MV-4-11 (cell line): ENCODE measurements around the gene VPS51.
A peak's percentile ranks its signal among the peaks of the same experiment; 100 is the strongest.

ENCODE experiments used
- DNase-seq: peaks from one replicate; lab custom pipeline; 2025; lab: John Stamatoyannopoulos, UW

The VPS51 gene

DNA sequence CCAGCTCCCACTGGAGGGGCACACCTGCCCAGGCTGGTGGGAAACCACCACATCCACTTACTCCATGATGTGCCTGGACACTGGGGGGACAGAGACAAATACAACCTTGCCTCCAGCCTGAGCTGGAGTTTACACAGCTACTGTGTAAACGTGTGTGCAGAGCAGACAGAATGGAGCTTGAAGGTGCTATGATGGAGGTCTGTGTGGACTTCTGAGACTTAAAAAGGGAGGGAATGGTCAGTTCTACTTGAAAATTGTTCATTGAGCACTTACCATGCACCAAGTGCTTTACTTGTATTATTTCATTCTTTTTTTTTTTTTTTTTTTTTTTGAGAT lies 23.4 kb upstream of the VPS51 start:
- no peak for DNase-seq

- no peak for DNase-seq
Measured at GRCh38 chr11:65077451-65077850, 18.6 kb upstream of the VPS51 start.

DNA sequence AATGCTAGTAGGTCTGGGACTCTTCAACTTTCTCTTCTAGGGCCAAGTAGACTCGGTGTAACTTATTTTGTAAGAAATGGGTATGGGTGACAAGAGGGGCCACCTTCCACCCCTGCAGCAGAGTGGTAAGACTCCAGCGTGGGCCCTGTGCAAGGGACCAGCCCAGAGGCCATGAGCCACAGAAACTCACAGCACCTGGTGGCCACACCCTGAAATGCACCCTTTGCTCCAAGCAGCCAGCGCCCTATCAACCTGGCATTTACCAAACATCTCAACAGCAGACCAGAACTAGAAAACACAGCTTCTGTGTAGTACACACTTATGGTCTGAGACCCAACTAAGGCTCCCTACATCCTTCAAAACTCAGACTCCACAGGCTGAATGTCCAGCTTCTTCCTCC lies 17.9 kb upstream of the VPS51 start:
- peak; percentile 27 for DNase-seq

GRCh38 chr11:65078786-65079342 lies 17.1 kb upstream of the VPS51 start:
- DNase-seq: no peak

DNA sequence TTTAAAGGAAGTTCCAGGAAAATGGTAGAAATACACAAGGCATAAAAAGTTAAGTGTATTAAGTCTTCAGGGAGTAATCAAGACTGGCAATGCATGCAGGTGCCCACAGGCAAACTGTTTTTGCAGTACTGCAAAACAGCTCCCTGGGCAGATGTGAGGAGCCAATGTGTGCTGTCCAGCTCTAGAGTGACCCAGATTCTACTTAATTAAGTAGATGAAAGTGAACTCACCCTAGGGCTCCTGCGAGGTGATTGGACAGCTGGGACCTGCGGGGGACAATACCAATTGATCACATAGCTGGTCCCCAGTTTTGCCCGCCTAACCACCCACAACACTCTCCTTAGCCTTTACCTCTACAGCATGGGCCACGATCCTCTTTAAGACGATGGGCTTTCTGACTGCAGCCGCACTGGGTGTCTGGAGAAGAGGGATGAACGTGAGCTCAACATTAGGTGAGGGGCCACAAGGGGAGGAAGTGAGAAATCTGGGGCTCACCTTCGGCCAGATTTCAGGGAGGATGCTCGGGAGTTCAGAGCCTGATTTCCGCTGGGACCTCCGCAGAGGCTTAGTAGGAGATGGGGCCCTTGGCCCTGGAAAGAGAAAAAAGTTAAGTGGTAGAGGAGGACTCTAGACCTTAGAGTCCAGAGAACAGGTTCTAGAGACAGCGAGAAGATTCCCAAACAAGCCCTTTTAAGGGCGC lies 12.7 kb upstream of the VPS51 start:
- no peak for DNase-seq

GRCh38 chr11:65083834-65084597 lies 12.0 kb upstream of the VPS51 start, which contains the start of the genes CDCA5 and ZFPL1:
Gene CDCA5, minus strand, starts transcription at chr11:65084040. Its CDS starts 62 bp downstream, at chr11:65083978.
Gene ZFPL1, plus strand, starts transcription at chr11:65084222. Its CDS starts 477 bp downstream, at chr11:65084699.
- DNase-seq: peak; percentile 92

GRCh38 chr11:65084598-65085375 lies 11.2 kb upstream of the VPS51 start:
- DNase-seq: no peak

- peak; percentile 7 for DNase-seq
Measured at GRCh38 chr11:65085446-65085845, 10.6 kb upstream of the VPS51 start.

DNA sequence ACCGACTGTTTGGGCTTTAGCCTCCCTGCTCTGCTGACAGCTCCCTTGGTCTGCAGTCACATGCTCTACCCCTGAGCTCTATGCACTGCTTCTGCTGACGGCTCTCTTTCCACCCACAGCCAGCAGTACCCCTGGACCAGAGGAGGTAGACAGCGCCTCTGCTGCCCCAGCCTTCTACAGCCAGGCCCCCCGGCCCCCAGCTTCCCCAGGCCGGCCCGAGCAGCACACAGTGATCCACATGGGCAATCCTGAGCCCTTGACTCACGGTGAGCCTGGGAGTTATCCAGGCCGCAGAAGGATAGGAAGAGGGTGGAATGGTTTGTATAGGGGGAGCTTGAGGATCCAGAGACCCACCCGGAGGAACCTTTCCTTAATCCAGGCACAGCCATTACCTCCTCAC lies 9.2 kb upstream of the VPS51 start:
- no peak for DNase-seq

DNA sequence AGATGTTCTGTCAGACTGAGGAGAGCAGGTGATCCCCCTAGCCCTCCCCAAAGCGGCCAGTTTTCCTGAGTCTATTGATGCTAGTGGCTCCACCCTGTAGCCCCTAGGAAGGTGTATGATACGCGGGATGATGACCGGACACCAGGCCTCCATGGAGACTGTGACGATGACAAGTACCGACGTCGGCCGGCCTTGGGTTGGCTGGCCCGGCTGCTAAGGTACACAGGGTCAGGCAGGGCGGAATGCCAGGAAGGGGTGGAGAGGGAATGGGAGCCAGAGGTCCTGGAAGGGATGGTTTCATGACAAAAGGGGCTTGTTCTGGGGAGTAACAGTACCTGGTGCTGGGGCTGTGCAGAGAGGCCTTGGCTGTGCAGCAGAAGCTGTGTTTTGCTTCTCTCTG lies 8.8 kb upstream of the VPS51 start:
- no peak for DNase-seq

DNA sequence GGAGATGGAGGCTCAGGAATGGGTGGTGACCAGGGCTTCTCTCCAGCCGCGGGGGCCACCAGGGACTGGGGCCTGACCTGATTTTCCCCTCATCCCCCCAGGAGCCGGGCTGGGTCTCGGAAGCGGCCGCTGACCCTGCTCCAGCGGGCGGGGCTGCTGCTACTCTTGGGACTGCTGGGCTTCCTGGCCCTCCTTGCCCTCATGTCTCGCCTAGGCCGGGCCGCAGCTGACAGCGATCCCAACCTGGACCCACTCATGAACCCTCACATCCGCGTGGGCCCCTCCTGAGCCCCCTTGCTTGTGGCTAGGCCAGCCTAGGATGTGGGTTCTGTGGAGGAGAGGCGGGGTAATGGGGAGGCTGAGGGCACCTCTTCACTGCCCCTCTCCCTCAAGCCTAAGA lies 8.2 kb upstream of the VPS51 start:
- DNase-seq: no peak

DNA sequence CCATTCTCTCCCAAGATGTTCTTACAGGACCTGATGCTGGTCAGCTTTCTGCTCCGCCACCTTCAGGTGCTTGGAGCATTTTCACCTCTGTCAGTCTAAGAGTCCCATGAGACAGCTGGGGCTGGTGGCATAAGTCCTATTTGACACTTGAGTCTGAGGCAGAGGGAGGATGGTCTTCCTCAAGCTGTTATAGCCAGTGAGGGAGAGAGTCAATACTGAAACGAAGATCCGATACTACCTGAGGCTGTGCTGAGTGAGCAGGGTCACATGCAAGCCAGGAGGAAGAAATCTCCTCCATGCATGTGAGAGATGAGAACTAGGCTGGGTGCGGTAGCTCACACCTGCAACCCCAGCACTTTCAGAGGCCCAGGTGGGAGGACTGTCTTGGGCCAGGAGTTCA lies 6.4 kb upstream of the VPS51 start:
- no peak for DNase-seq

DNA sequence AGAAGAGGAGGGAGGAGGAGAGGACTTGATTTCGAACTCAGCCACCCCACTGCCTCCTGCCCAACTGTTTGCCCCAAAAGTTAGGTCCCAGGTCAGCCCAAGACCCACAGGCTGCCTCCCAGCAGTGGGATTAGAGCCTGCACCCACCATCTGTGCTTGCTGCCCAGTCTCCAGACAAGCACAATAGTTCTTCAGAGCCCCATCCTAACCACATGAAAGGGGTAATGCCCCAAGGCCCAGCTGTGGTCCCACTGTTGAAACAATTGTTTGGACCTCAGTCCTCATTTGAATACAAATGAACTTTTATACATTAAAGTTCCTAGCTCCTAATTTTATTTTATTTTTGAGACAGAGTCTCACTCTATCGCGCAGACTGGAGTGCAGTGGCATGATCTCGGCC lies 5.4 kb upstream of the VPS51 start:
- DNase-seq: no peak

GRCh38 chr11:65095427-65095826 lies 587 bp upstream of the VPS51 start:
- DNase-seq: no peak

- no peak for DNase-seq
Measured at GRCh38 chr11:65096926-65097325, 912 bp downstream of the VPS51 start.

DNA sequence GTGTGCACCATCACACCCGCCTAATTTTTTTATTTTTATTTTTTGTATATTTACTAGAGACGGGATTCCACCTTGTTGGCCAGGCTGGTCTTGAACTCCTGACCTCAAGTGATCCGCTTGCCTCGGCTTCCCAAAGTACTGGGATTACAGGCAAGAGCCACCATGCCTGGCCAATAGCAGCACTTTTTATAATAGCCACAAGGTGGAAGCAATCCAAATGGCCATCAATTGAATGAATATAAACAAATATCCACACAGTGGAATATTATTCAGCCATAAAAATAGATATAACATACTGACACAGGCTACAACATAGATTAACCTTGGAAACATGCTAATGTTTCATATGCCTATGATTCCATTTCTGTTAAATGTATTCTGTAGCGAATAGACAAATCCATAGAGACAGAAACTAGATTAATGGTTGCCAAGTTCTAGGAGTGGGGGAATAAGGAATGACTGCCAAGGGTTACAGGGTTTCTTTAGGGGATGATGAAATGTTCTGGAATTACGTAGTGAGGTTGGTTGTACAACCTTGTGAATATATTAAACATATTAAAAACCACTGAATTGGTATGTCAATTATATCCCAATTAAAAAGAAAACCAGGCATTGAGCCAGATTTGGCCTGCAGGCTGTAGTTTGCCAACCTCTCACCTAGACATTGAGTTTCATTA lies 4.8 kb downstream of the VPS51 start:
- DNase-seq: no peak

DNA sequence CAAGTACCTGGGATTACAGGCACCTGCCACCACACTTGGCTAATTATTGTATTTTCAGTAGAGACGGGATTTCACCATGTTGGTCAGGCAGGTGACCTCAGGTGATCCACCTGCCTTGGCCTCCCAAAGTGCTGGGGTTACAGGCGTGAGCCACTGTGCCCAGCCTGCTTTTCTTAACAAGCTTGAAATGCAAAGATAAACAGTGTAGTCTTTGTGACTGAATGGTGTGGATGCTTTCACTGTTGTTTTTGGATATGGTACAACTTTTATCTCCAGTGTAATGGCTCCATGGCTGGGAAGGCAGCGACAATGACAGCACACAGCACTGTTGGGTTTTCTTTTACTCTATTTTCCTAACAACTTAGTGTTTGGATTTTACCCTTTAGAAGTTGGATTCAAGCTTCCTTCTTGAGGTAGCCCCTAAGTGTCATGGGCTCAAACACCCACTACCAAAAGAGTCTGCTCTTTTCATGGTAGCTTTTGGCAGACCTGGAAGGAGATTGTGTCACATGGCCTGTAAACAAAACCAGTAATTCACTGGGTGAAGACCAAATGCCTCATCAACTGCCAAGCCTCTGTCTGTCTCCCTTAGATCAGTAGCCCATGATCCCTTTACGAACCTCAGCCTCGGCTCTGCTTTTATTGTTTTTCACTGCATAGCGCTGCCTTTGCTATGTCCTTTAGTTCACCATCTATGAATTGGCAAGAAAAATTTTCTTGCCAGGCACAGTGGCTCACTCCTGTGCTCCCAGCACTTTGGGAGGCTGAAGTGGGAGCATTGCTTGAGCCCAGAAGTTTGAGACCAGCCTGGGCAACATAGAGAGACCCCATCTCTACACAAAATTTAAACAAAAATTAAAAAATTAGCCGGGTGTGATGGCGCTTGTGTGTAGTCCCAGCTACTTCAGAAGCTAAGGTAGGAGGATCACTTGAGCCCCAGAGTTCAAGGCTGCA lies 6.4 kb downstream of the VPS51 start:
- DNase-seq: no peak

- DNase-seq: no peak
Measured at GRCh38 chr11:65103476-65103875, 7.5 kb downstream of the VPS51 start.

DNA sequence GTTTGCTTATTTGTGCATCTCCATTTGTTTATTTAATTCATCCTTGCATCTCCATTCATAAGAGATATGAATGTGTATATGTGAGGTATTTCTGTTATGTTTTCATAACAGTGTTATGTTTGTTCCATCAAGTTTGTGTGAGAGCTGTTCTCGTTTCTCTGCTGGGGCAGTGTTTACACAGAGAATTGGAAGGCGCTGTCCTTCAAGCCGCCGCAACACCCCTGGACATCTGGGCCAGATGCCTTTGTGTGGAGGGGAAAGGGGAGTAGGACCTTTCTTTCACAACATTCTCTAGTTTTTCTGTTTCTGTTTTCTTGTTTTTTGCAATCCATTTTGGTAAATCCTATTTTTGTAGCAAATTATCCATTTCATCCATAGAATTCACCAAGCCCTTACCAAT lies 8.6 kb downstream of the VPS51 start:
- no peak for DNase-seq

- no peak for DNase-seq
Measured at GRCh38 chr11:65107078-65107477, 11.1 kb downstream of the VPS51 start.
